Measurements from ENCODE around the gene FHL2. TPM values are rescaled to one million over a fixed set of nuclear protein-coding genes. Genes with fewer than 3 reads are reported as not detected.

Gene FHL2
- total RNA-seq, 1 experiment from 2014 or later = 109 TPM

GRCh38 chr2:105325389-105325963, 73.4 kb downstream of the FHL2 start:
- peaks cover 20% of the 10 kb centered on the region for H3K4me1 ChIP-seq (replicated peaks; ENCODE audit: insufficient read depth)
- BruUV-seq (replicated peaks) = no TSS peak
- no peaks in the 10 kb centered on the region for H3F3A ChIP-seq (ENCODE audit: insufficient read depth, low read depth)
- no peak for DNase-seq
- CTCF ChIA-PET = no interaction called here
- no peaks in the 10 kb centered on the region for H3K9me2 ChIP-seq (ENCODE audit: insufficient read depth)
- H3K36me3 ChIP-seq (ENCODE audit: low read depth) = 0 out of 2 replicates have a peak, but pooled peaks cover 3% of the 10 kb centered on the region
- H4K20me1 ChIP-seq (ENCODE audit: insufficient read depth) = peaks cover 3% of the 10 kb centered on the region
- no peaks in the 10 kb centered on the region for H3K9me3 ChIP-seq (ENCODE audit: insufficient read depth, low read depth)
- no peak overlapping the region for H3K27ac ChIP-seq
- H3K27me3 ChIP-seq (ENCODE audit: insufficient read depth, low read depth) = no peaks in the 10 kb centered on the region
- POLR2A ChIA-PET (ENCODE audit: unreplicated experiment) = interaction anchor here (0.6 kb wide), 1 partner anchor 427 kb away, joined by 4 read pairs; no protein-coding TSS in a partner anchor
- intact Hi-C loops (cut with micrococcal nuclease; ENCODE audit: unreplicated experiment) = no loop called here
- TF ChIP-seq, protein P1, sequence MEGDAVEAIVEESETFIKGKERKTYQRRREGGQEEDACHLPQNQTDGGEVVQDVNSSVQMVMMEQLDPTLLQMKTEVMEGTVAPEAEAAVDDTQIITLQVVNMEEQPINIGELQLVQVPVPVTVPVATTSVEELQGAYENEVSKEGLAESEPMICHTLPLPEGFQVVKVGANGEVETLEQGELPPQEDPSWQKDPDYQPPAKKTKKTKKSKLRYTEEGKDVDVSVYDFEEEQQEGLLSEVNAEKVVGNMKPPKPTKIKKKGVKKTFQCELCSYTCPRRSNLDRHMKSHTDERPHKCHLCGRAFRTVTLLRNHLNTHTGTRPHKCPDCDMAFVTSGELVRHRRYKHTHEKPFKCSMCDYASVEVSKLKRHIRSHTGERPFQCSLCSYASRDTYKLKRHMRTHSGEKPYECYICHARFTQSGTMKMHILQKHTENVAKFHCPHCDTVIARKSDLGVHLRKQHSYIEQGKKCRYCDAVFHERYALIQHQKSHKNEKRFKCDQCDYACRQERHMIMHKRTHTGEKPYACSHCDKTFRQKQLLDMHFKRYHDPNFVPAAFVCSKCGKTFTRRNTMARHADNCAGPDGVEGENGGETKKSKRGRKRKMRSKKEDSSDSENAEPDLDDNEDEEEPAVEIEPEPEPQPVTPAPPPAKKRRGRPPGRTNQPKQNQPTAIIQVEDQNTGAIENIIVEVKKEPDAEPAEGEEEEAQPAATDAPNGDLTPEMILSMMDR (conservative IDR thresholded peaks at IDR 0.05) = no peak
- TF ChIP-seq EZH2 (IDR thresholded peaks at IDR 0.05; ENCODE audit: low read depth) = no peak
- H3K4me3 ChIP-seq = no peak overlapping the region
- peaks cover 70% of the 10 kb centered on the region for H3K79me2 ChIP-seq (ENCODE audit: low read depth)
- H3K4me2 ChIP-seq = no peak overlapping the region
- H2AFZ ChIP-seq = no peak overlapping the region

GRCh38 chr2:105324732-105325131, 74.1 kb downstream of the FHL2 start:
- H3K9me3 ChIP-seq (ENCODE audit: insufficient read depth, low read depth) = no peaks in the 10 kb centered on the region
- no peaks in the 10 kb centered on the region for H3K9me2 ChIP-seq (ENCODE audit: insufficient read depth)
- no peak for DNase-seq
- H3K36me3 ChIP-seq (ENCODE audit: low read depth) = 0 out of 2 replicates have a peak, but pooled peaks cover 3% of the 10 kb centered on the region
- H3K79me2 ChIP-seq (ENCODE audit: low read depth) = peaks cover 71% of the 10 kb centered on the region
- intact Hi-C loops (cut with micrococcal nuclease; ENCODE audit: unreplicated experiment) = no loop called here
- peaks cover 9% of the 10 kb centered on the region for H4K20me1 ChIP-seq (ENCODE audit: insufficient read depth)
- BruUV-seq (replicated peaks) = no TSS peak
- H3F3A ChIP-seq (ENCODE audit: insufficient read depth, low read depth) = no peaks in the 10 kb centered on the region
- H3K27ac ChIP-seq = no peak overlapping the region
- H3K27me3 ChIP-seq (ENCODE audit: insufficient read depth, low read depth) = no peaks in the 10 kb centered on the region
- peaks cover 16% of the 10 kb centered on the region for H3K4me1 ChIP-seq (replicated peaks; ENCODE audit: insufficient read depth)
- TF ChIP-seq EZH2 (IDR thresholded peaks at IDR 0.05; ENCODE audit: low read depth) = no peak
- TF ChIP-seq, protein P1 (conservative IDR thresholded peaks at IDR 0.05) = no peak
- H3K4me3 ChIP-seq = no peak overlapping the region
- H3K4me2 ChIP-seq = no peak overlapping the region
- H2AFZ ChIP-seq = no peak overlapping the region
- ChIA-PET CTCF (no interaction called here), POLR2A (ENCODE audit: unreplicated experiment) (interaction anchor here (0.6 kb wide), 1 partner anchor 428 kb away, joined by 4 read pairs; no protein-coding TSS in a partner anchor)

DNA sequence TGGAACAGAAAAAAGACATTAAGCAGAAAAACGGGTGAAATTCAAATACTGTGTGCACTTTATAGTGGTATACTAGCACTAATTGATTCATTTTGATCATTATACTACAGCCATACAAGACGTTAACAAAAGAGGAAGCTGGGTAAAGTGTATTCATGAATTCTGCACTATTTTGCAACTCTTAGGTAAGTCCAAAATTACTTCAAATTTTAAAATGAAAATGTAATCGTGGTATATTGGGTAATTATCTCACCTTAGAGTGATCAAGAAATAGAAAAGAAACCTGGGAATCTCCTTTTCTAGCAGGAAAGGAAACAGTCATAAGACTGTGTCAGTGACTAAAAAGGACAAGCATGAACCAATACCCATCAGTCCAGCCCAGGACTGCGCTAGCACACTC, 74.8 kb downstream of the FHL2 start:
- TF ChIP-seq EZH2 (IDR thresholded peaks at IDR 0.05; ENCODE audit: low read depth) = no peak
- TF ChIP-seq, protein P1 (conservative IDR thresholded peaks at IDR 0.05) = no peak
- Histone ChIP-seq H3K27me3 (ENCODE audit: insufficient read depth, low read depth) (no peaks in the 10 kb centered on the region), H3K36me3 (ENCODE audit: low read depth) (0 out of 2 replicates have a peak, but pooled peaks cover 3% of the 10 kb centered on the region), H3F3A (ENCODE audit: insufficient read depth, low read depth) (no peaks in the 10 kb centered on the region), H2AFZ (no peak overlapping the region), H3K4me2 (no peak overlapping the region), H3K79me2 (ENCODE audit: low read depth) (peaks cover 70% of the 10 kb centered on the region), H4K20me1 (ENCODE audit: insufficient read depth) (peaks cover 9% of the 10 kb centered on the region), H3K9me2 (ENCODE audit: insufficient read depth) (no peaks in the 10 kb centered on the region), H3K4me3 (no peak overlapping the region), H3K4me1 (replicated peaks; ENCODE audit: insufficient read depth) (peaks cover 16% of the 10 kb centered on the region), H3K9me3 (ENCODE audit: insufficient read depth, low read depth) (no peaks in the 10 kb centered on the region), H3K27ac (no peak overlapping the region)
- BruUV-seq (replicated peaks) = no TSS peak
- ChIA-PET CTCF (no interaction called here), POLR2A (ENCODE audit: unreplicated experiment) (no interaction called here)
- DNase-seq = no peak
- intact Hi-C loops (cut with micrococcal nuclease; ENCODE audit: unreplicated experiment) = no loop called here
